ENCODE results near the gene TLE3. TPM values are rescaled to one million over a fixed set of nuclear protein-coding genes. Genes with fewer than 3 reads are reported as not detected.

Gene TLE3
- total RNA-seq, 1 donor from 2014 or later, result 109 TPM

DNA sequence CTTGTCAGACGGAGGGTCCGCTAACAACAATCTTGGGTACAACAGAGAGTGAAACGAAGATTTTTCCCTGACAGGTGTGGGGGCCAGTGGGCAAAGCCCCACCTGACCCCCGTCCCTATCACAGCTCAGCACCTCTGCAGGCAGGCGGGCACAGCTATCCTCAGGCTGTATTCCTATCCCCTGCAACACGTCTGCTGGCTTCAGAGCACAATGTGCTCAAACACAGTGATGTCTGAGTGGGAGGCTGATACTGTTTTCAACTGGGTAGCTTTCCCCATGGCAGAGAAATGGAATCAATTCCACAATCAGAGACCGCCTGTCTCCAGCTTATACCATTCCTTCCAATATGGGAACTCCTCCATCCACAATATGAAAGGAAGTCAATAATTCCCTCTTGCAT is 28.0 kb downstream of the TLE3 start:
- peaks cover 27% of the 10 kb centered on the region for H3K4me1 Mint-ChIP-seq (ENCODE audit: unreplicated experiment)
- H3K9me3 Mint-ChIP-seq, result no peaks in the 10 kb centered on the region
- no peaks in the 10 kb centered on the region for H3K27me3 Mint-ChIP-seq
- DNase-seq (ENCODE audit: extremely low spot score, unreplicated experiment), result no peak
- no peak for TF ChIP-seq CTCF (conservative IDR thresholded peaks at IDR 0.05)
- no peak overlapping the region for H3K27ac Mint-ChIP-seq
- H3K36me3 Mint-ChIP-seq, result peaks cover 64% of the 10 kb centered on the region
- H3K4me3 Mint-ChIP-seq, result no peak overlapping the region

DNA sequence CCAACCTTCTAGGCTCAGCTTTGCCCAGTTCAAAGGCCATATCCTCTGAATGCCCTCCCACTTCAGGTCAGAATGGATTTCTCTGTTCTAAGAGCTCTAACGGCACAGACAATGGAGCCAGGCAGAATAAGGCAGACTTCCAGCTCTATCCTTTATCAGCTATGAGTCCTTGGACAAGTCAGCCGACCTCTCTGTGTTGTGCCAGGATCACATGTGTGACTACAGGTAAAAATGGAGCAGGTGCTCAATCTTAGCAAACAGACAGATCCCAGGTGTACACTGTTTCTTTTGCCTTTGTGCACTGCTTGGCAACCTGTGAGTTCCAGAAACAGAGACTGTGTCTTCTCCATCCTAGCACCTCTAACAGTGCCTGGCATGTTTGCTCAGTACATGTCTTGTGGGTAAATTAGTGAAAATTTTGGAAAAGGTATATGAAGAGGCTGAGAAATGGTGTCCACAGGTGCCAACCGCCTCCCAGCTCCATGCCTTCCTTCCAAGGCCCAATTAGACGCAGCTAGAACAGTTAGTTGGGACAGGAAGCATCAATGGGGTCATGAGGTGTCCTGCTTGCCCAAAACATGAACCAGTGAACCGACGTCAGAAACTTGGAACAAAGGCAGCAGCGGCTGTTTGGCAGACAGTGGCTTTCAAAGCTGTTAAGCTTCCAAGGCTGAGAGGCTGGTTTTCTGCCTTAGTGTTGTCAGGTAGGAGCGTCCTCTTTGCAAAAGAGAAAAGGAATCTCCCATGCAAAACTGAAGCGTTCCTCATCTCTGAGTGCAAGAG is 28.7 kb downstream of the TLE3 start:
- H3K36me3 Mint-ChIP-seq, result peaks cover 58% of the 10 kb centered on the region
- H3K27ac Mint-ChIP-seq, result peak overlapping the region; percentile 32

GRCh38 chr15:70067681-70068080 is 30.0 kb downstream of the TLE3 start:
- no peak for DNase-seq (ENCODE audit: extremely low spot score, unreplicated experiment)
- TF ChIP-seq CTCF (conservative IDR thresholded peaks at IDR 0.05), result no peak
- Mint-ChIP-seq H3K4me1 (ENCODE audit: unreplicated experiment) (peaks cover 40% of the 10 kb centered on the region), H3K9me3 (no peaks in the 10 kb centered on the region), H3K36me3 (peaks cover 50% of the 10 kb centered on the region), H3K27ac (no peak overlapping the region), H3K27me3 (no peaks in the 10 kb centered on the region), H3K4me3 (no peak overlapping the region)

More for the DNA sequence above, 28.7 kb downstream of the TLE3 start:
- Mint-ChIP-seq H3K9me3 (no peaks in the 10 kb centered on the region), H3K27me3 (no peaks in the 10 kb centered on the region), H3K4me1 (ENCODE audit: unreplicated experiment) (peaks cover 32% of the 10 kb centered on the region), H3K4me3 (no peak overlapping the region)
- TF ChIP-seq CTCF (conservative IDR thresholded peaks at IDR 0.05), result no peak
- DNase-seq (ENCODE audit: extremely low spot score, unreplicated experiment), result no peak

- Mint-ChIP-seq H3K9me3 (no peaks in the 10 kb centered on the region), H3K4me1 (ENCODE audit: unreplicated experiment) (peaks cover 41% of the 10 kb centered on the region), H3K27me3 (no peaks in the 10 kb centered on the region), H3K27ac (peak overlapping the region; percentile 78), H3K4me3 (peak overlapping the region; percentile 70), H3K36me3 (peaks cover 47% of the 10 kb centered on the region)
- TF ChIP-seq CTCF (conservative IDR thresholded peaks at IDR 0.05), result no peak
- DNase-seq (ENCODE audit: extremely low spot score, unreplicated experiment), result no peak
These were observed 30.7 kb downstream of the TLE3 start for GRCh38 chr15:70067011-70067410.

- H3K4me3 Mint-ChIP-seq, result no peak overlapping the region
- H3K27ac Mint-ChIP-seq, result no peak overlapping the region
- no peaks in the 10 kb centered on the region for H3K27me3 Mint-ChIP-seq
- peaks cover 47% of the 10 kb centered on the region for H3K36me3 Mint-ChIP-seq
- DNase-seq (ENCODE audit: extremely low spot score, unreplicated experiment), result no peak
- H3K9me3 Mint-ChIP-seq, result no peaks in the 10 kb centered on the region
- H3K4me1 Mint-ChIP-seq (ENCODE audit: unreplicated experiment), result peaks cover 40% of the 10 kb centered on the region
- no peak for TF ChIP-seq CTCF (conservative IDR thresholded peaks at IDR 0.05)
These were observed 31.3 kb downstream of the TLE3 start for GRCh38 chr15:70066447-70066846.
